IMR-90 (cell line): ENCODE measurements around the gene PLA2G2C. TPM values are rescaled to one million over a fixed set of nuclear protein-coding genes. Genes with fewer than 3 reads are reported as not detected.

Source experiments
- ATAC-seq: fragments of 200-7000 bp; cut with Tn5 transposase; 2 replicates; pipeline ENCODE4 v1.9.1; 2020; ENCODE audit warnings: low read depth, mild to moderate bottlenecking, moderate library complexity
- BruUV-seq: library from RNA; stranded (reverse); fragments of 400-500 nt; replicated peaks from 2 replicates; lab custom pipeline; 2021; lab: Mats Ljungman, UMichigan
- CTCF ChIA-PET: fragments of 300-600 bp; formaldehyde crosslinking; extraction: SDS; loops from one replicate; lab custom pipeline; 2021; ENCODE audit warnings: antibody characterized with exemption; lab: Yijun Ruan, JAX
- POLR2A ChIA-PET: fragments of 300-600 bp; sonication (Branson Sonifier 250); formaldehyde crosslinking; loops from one replicate; lab custom pipeline; 2022; ENCODE audit warnings: antibody characterized with exemption; ENCODE audit not compliant: unreplicated experiment; lab: Charles Lee
- DNase-seq: peaks from one replicate; pipeline ENCODE4 v3.0.0; 2013
- H2AFZ ChIP-seq: replicated peaks from 2 replicates; pipeline ENCODE3; 2013; ENCODE audit warnings: low read length, mild to moderate bottlenecking; ENCODE audit not compliant: poor library complexity
- H2AK5ac ChIP-seq: 2 replicates; pipeline ENCODE4 v1.6.1; 2013; ENCODE audit warnings: low read depth, low read length, inconsistent platforms
- H2AK9ac ChIP-seq: replicated peaks from 2 replicates; pipeline ENCODE3; 2013; ENCODE audit warnings: mild to moderate bottlenecking, low read depth, low read length, moderate library complexity; ENCODE audit not compliant: poor library complexity
- H2BK120ac ChIP-seq: 2 replicates; pipeline ENCODE4 v1.6.1; 2013; ENCODE audit warnings: low read depth, low read length, inconsistent platforms
- H2BK15ac ChIP-seq: 3 replicates; pipeline ENCODE4 v1.6.1; 2013; ENCODE audit warnings: low read depth, low read length, inconsistent platforms
- H2BK20ac ChIP-seq: 2 replicates; pipeline ENCODE4 v1.6.1; 2013; ENCODE audit warnings: low read depth, mild to moderate bottlenecking, inconsistent platforms, low read length, moderate library complexity
- H2BK5ac ChIP-seq: 2 replicates; pipeline ENCODE4 v1.6.1; 2013; ENCODE audit warnings: mild to moderate bottlenecking, low read depth, low read length, inconsistent platforms; ENCODE audit not compliant: poor library complexity, severe bottlenecking
- H3K14ac ChIP-seq: replicated peaks from 2 replicates; pipeline ENCODE4 v1.6.1; 2013; ENCODE audit warnings: low read depth, low read length, inconsistent platforms
- H3K18ac ChIP-seq: 2 replicates; pipeline ENCODE4 v1.6.1; 2013; ENCODE audit warnings: low read depth, low read length, control low read depth
- H3K23ac ChIP-seq: 2 replicates; pipeline ENCODE4 v1.6.1; 2013; ENCODE audit warnings: low read depth, low read length, inconsistent platforms
- H3K27ac ChIP-seq: 2 replicates; pipeline ENCODE4 v1.5.1; 2013; ENCODE audit warnings: mild to moderate bottlenecking, control low read depth, low read length; ENCODE audit not compliant: insufficient read depth
- H3K27me3 ChIP-seq: 2 replicates; pipeline ENCODE4 v1.6.1; 2013; ENCODE audit warnings: low read length; ENCODE audit not compliant: control insufficient read depth, insufficient read depth
- H3K36me3 ChIP-seq: 2 replicates; pipeline ENCODE4 v1.6.1; 2013; ENCODE audit warnings: low read length, mixed read lengths; ENCODE audit not compliant: control insufficient read depth, insufficient read depth
- H3K4ac ChIP-seq: 2 replicates; pipeline ENCODE4 v1.6.1; 2013; ENCODE audit warnings: low read depth, low read length, inconsistent platforms
- H3K4me1 ChIP-seq: 2 replicates; pipeline ENCODE4 v1.6.1; 2013; ENCODE audit warnings: low read length, mixed read lengths; ENCODE audit not compliant: control insufficient read depth, insufficient read depth
- H3K4me2 ChIP-seq: 2 replicates; pipeline ENCODE4 v1.6.1; 2013; ENCODE audit warnings: low read depth, mild to moderate bottlenecking, control low read depth, low read length, moderate library complexity
- H3K4me3 ChIP-seq: 2 replicates; pipeline ENCODE4 v1.5.1; 2013; ENCODE audit warnings: low read depth, mild to moderate bottlenecking, control low read depth, low read length, moderate library complexity; ENCODE audit not compliant: insufficient read depth
- H3K56ac ChIP-seq: 2 replicates; pipeline ENCODE4 v1.6.1; 2013; ENCODE audit warnings: low read length, inconsistent platforms; ENCODE audit not compliant: insufficient read depth; ENCODE audit errors: extremely low read depth
- H3K79me1 ChIP-seq, 2 experiments: 2 replicates each; pipeline ENCODE4 v1.6.1; 2013; ENCODE audit warnings: low read length in 2 of 2, inconsistent platforms in 1 of 2, low read depth in 1 of 2
- H3K9ac ChIP-seq: 2 replicates; pipeline ENCODE4 v1.6.1; 2013; ENCODE audit warnings: low read depth, low read length, control low read depth
- H3K9me1 ChIP-seq: 2 replicates; pipeline ENCODE4 v1.6.1; 2013; ENCODE audit warnings: low read length, inconsistent platforms; ENCODE audit not compliant: insufficient read depth
- H3K9me3 ChIP-seq: 2 replicates; pipeline ENCODE4 v1.6.1; 2013; ENCODE audit warnings: low read length; ENCODE audit not compliant: control insufficient read depth, insufficient read depth
- H4K20me1 ChIP-seq: 2 replicates; pipeline ENCODE4 v1.6.1; 2013; ENCODE audit warnings: low read length, inconsistent platforms; ENCODE audit not compliant: insufficient read depth
- H4K5ac ChIP-seq: 2 replicates; pipeline ENCODE4 v1.6.1; 2013; ENCODE audit warnings: mild to moderate bottlenecking, low read depth, low read length, control low read depth
- H4K8ac ChIP-seq, 2 experiments: 2 replicates each; pipeline ENCODE4 v1.6.1; 2013; ENCODE audit warnings: low read depth in 2 of 2, low read length in 2 of 2, control low read depth in 1 of 2, inconsistent platforms in 1 of 2
- H4K91ac ChIP-seq: 2 replicates; pipeline ENCODE4 v1.6.1; 2013; ENCODE audit warnings: low read depth, low read length, inconsistent platforms; ENCODE audit not compliant: insufficient read depth
- BHLHE40 ChIP-seq: fragments of 150-350 bp; IDR thresholded peaks from 2 replicates; pipeline ENCODE4 v1.6.1; 2016; ENCODE audit warnings: mild to moderate bottlenecking, low read depth, low read length
- CEBPB ChIP-seq: IDR thresholded peaks from 2 replicates; pipeline ENCODE4 v1.6.1; 2012; ENCODE audit warnings: low read depth, low read length, improper control_type of control experiment
- CHD1 ChIP-seq: IDR thresholded peaks from 2 replicates; pipeline ENCODE4 v1.6.1; 2012; ENCODE audit warnings: low read depth, low read length, improper control_type of control experiment
- CTCF ChIP-seq: conservative IDR thresholded peaks from 2 replicates; pipeline ENCODE4 v1.5.1; 2012; ENCODE audit warnings: mild to moderate bottlenecking, low read depth, low read length, improper control_type of control experiment
- FOS ChIP-seq: fragments of 150-350 bp; IDR thresholded peaks from 2 replicates; pipeline ENCODE4 v1.6.1; 2016; ENCODE audit warnings: low read depth, low read length
- MAFK ChIP-seq: IDR thresholded peaks from 2 replicates; pipeline ENCODE4 v1.6.1; 2012; ENCODE audit warnings: low read depth, low read length, improper control_type of control experiment
- MAZ ChIP-seq: IDR thresholded peaks from 2 replicates; pipeline ENCODE4 v1.6.1; 2012; ENCODE audit warnings: low read depth, mild to moderate bottlenecking, low read length, improper control_type of control experiment, moderate library complexity, borderline replicate concordance
- MXI1 ChIP-seq: IDR thresholded peaks from 2 replicates; pipeline ENCODE4 v1.6.1; 2012; ENCODE audit warnings: low read depth, mild to moderate bottlenecking, low read length, moderate library complexity, borderline replicate concordance
- NFE2L2 ChIP-seq: fragments of 150-350 bp; IDR thresholded peaks from 2 replicates; pipeline ENCODE4 v1.6.1; 2016; ENCODE audit warnings: low read depth, mild to moderate bottlenecking, low read length
- POLR2A ChIP-seq: IDR thresholded peaks from 2 replicates; pipeline ENCODE4 v1.6.1; 2012; ENCODE audit warnings: mild to moderate bottlenecking, low read depth, low read length
- RAD21 ChIP-seq: IDR thresholded peaks from 2 replicates; pipeline ENCODE4 v1.6.1; 2012; ENCODE audit warnings: low read length, improper control_type of control experiment
- RCOR1 ChIP-seq: IDR thresholded peaks from 2 replicates; pipeline ENCODE4 v1.6.1; 2012; ENCODE audit warnings: mild to moderate bottlenecking, low read length, improper control_type of control experiment; ENCODE audit not compliant: insufficient replicate concordance
- RFX5 ChIP-seq: IDR thresholded peaks from 2 replicates; pipeline ENCODE4 v1.8.0; 2012; ENCODE audit warnings: low read depth, mild to moderate bottlenecking, low read length, moderate library complexity
- USF2 ChIP-seq: fragments of 150-350 bp; IDR thresholded peaks from 2 replicates; pipeline ENCODE4 v1.6.1; 2017; ENCODE audit warnings: mild to moderate bottlenecking, antibody characterized with exemption, low read length, low read depth
- WGBS, 2 experiments: methylation state at CpG; one replicate each; pipeline versions ENCODE4 v1.1.5 to v1.1.7; 2013; ENCODE audit warnings: missing lambda C conversion rate in 2 of 2; ENCODE audit not compliant: insufficient read length in 1 of 2; ENCODE audit errors: extremely low coverage in 2 of 2; 5-methylcytosine and 5-hydroxymethylcytosine counted together
- dilution Hi-C: fragments of 300-500 bp; cut with HindIII; formaldehyde crosslinking; loops from one replicate; pipeline ENCODE4 v1.14.3; 2018; ENCODE audit warnings: low sequenced_read_pairs; ENCODE audit not compliant: unreplicated experiment
- in situ Hi-C: fragments of 300-500 bp; cut with MboI; formaldehyde crosslinking; loops from 3 replicates; pipeline ENCODE4 v1.14.3; 2019; ENCODE audit warnings: low sequenced_read_pairs, inconsistent platforms, mixed read lengths
- intact Hi-C: fragments of 100-400 bp; cut with micrococcal nuclease; formaldehyde crosslinking; loops from 2 replicates; pipeline ENCODE4 v1.10.0; 2022
- polyA plus RNA-seq, 3 experiments: library from polyadenylated mRNA; depleted of rRNA; stranded (reverse); fragments of >200 nt; gene quantifications; 2 replicates each; pipeline ENCODE4 v1.2.3, GENCODE V29; 2012; ENCODE audit warnings: low replicate concordance in 1 of 3
- total RNA-seq: library from RNA; depleted of rRNA; stranded (reverse); fragments of >200 nt; gene quantifications from 2 replicates; pipeline ENCODE4 v1.2.3, GENCODE V29; 2012
- TF ChIP-seq, protein P1 (sequence below): fragments of 150-350 bp; IDR thresholded peaks from 2 replicates; pipeline ENCODE4 v1.6.1; 2016; ENCODE audit warnings: low read depth, mild to moderate bottlenecking, low read length, moderate library complexity, borderline replicate concordance

Gene PLA2G2C
- total and polyA plus RNA-seq, 2 of the 4 experiments (the other 2 are of a cell fraction), result not detected

DNA sequence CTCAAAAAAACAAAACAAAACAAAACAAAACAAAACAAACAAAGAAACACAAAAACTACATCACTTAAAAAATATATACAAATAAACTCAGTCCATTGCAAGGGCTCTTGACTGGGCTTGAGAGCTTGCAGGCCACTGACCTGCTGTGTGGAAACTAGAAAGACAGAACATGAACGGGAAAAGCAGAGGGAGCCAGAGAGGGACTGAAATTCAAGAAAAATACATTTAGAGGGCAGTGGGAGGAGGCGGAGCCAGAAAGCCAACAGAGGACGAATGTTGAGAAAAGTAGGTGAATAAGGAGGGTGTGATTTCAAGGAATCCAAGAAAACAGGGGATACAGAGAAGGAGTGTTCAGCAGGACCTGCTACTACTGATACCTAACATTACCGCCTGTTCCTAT lies 41.4 kb upstream of the PLA2G2C start:
- in situ Hi-C loops (no loop called here), intact Hi-C loops (no loop called here)
- CTCF ChIA-PET, result interaction anchor here (0.6 to 0.8 kb wide), 2 partner anchors 15 to 276 kb away, joined by 3 to 4 read pairs; no protein-coding TSS in a partner anchor

More for the DNA sequence above, 41.4 kb upstream of the PLA2G2C start:
- H3K36me3 ChIP-seq, result no peaks in the 10 kb centered on the region
- 0% methylated on average over 1 of the region's 4 CpGs; no CpG with 5 or more reads in 1 of the 2 experiments for WGBS, 2 experiments
- no peak overlapping the region for H3K23ac ChIP-seq
- no peak overlapping the region for H2BK20ac ChIP-seq
- H3K4me1 ChIP-seq, result no peaks in the 10 kb centered on the region
- no peak overlapping the region for H3K4ac ChIP-seq
- H3K18ac ChIP-seq, result no peak overlapping the region
- peaks cover 34% of the 10 kb centered on the region for H3K27me3 ChIP-seq
- TF ChIP-seq, protein P1, sequence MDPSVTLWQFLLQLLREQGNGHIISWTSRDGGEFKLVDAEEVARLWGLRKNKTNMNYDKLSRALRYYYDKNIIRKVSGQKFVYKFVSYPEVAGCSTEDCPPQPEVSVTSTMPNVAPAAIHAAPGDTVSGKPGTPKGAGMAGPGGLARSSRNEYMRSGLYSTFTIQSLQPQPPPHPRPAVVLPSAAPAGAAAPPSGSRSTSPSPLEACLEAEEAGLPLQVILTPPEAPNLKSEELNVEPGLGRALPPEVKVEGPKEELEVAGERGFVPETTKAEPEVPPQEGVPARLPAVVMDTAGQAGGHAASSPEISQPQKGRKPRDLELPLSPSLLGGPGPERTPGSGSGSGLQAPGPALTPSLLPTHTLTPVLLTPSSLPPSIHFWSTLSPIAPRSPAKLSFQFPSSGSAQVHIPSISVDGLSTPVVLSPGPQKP, result no peak
- TF ChIP-seq POLR2A (no peak), USF2 (no peak), NFE2L2 (no peak), MXI1 (no peak), MAFK (no peak), RCOR1 (no peak), RAD21 (no peak), MAZ (no peak), CEBPB (no peak), FOS (no peak), CHD1 (no peak), BHLHE40 (no peak), CTCF (no peak), RFX5 (no peak)
- no peak overlapping the region for H3K56ac ChIP-seq
- no peak overlapping the region for H2BK5ac ChIP-seq
- no peak overlapping the region for H4K5ac ChIP-seq
- no peak overlapping the region for H3K27ac ChIP-seq
- BruUV-seq, result no TSS peak
- POLR2A ChIA-PET, result no interaction called here
- no peak overlapping the region for H2BK15ac ChIP-seq
- H2BK120ac ChIP-seq, result no peak overlapping the region
- no peak for DNase-seq
- no peaks in the 10 kb centered on the region for H3K9me1 ChIP-seq
- H3K9ac ChIP-seq, result no peak overlapping the region
- no peak overlapping the region for H2AK9ac ChIP-seq
- no peak overlapping the region for H3K4me3 ChIP-seq
- H2AK5ac ChIP-seq, result no peak overlapping the region
- no peaks in the 10 kb centered on the region for H3K9me3 ChIP-seq
- H2AFZ ChIP-seq, result no peak overlapping the region
- H4K20me1 ChIP-seq, result no peaks in the 10 kb centered on the region
- H4K91ac ChIP-seq, result no peak overlapping the region
- H3K4me2 ChIP-seq, result no peak overlapping the region
- no peak overlapping the region for H4K8ac ChIP-seq
- H3K79me1 ChIP-seq, result no peaks in the 10 kb centered on the region
- dilution Hi-C loops, result no loop called here
- no peak overlapping the region for H3K14ac ChIP-seq
- no peak for ATAC-seq
